Measurements from ENCODE around the gene PCYT1A. TPM values are rescaled to one million over a fixed set of nuclear protein-coding genes. Genes with fewer than 3 reads are reported as not detected.

Gene PCYT1A
- polyA plus RNA-seq, 3 donors, result 24.3 to 99.6 (median 31.6) TPM

GRCh38 chr3:196203846-196204245 is 83.7 kb downstream of the PCYT1A start:
- peak; percentile 38 to 70 (median 47) for DNase-seq
- Mint-ChIP-seq H3K27me3 (ENCODE audit: low read depth in 3 of 3) (peaks cover 5 to 16% (median 14%) of the 10 kb centered on the region in 3 donors), H3K27ac (peak overlapping the region in 6 of 7 donors; percentile 25 to 88 (median 83)), H3K36me3 (peaks cover 0 to 6% of the 10 kb centered on the region in 2 donors), H3K9me3 (peaks cover 0 to 5% (median 0%) of the 10 kb centered on the region in 7 donors), H3K4me3 (peak overlapping the region; percentile 6 to 80), H3K4me1 (peaks cover 50% of the 10 kb centered on the region)
- no peaks in the 10 kb centered on the region for H4K20me1 ChIP-seq (ENCODE audit: insufficient read depth, low read length)
- H3K79me2 ChIP-seq (ENCODE audit: insufficient read depth, low read length), result no peaks in the 10 kb centered on the region
- no peak overlapping the region for H2AFZ ChIP-seq (ENCODE audit: insufficient read depth, low read depth, low read length, poor library complexity, severe bottlenecking)
- H3K4me2 ChIP-seq (replicated peaks; ENCODE audit: extremely low read depth, low read length, poor library complexity, severe bottlenecking), result peak overlapping the region; percentile 33
- intact Hi-C loops (cut with micrococcal nuclease), result loop anchor here in 1 of 2 donors (10.0 kb wide), 1 partner anchor 299 kb away; the partner anchor contains the start of gene TNK2
- peak overlapping the region in 1 of 3 experiments; percentile 13 for H3K4me3 ChIP-seq (replicated peaks in 1 of 3; ENCODE audit: low read depth in 2 of 3, low read length in 3 of 3)
- H3K27ac ChIP-seq (ENCODE audit: low read depth in 1 of 2, low read length in 2 of 2), result peak overlapping the region in 1 of 2 donors; percentile 11
- H3K9ac ChIP-seq (ENCODE audit: insufficient read depth, low read length, poor library complexity, severe bottlenecking), result no peak overlapping the region
- WGBS (ENCODE audit: insufficient coverage), result no CpG with 5 or more reads among the region's 3 CpGs
- no peaks in the 10 kb centered on the region for H3K36me3 ChIP-seq (replicated peaks in 1 of 2; ENCODE audit: control insufficient read depth in 1 of 2, insufficient read depth in 2 of 2, low read length in 2 of 2)
- H3K27me3 ChIP-seq (ENCODE audit: control insufficient read depth in 2 of 2, insufficient read depth in 2 of 2, low read length in 2 of 2), result no peaks in the 10 kb centered on the region
- H3K9me3 ChIP-seq (replicated peaks in 1 of 2; ENCODE audit: control insufficient read depth in 1 of 2, insufficient read depth in 1 of 2, low read length in 2 of 2), result no peaks in the 10 kb centered on the region
- TF ChIP-seq CTCF (IDR thresholded peaks at IDR 0.05), result no peak
- peaks cover 35 to 45% of the 10 kb centered on the region in 2 donors for H3K4me1 ChIP-seq (ENCODE audit: control insufficient read depth in 1 of 2, insufficient read depth in 2 of 2, low read length in 2 of 2)

DNA sequence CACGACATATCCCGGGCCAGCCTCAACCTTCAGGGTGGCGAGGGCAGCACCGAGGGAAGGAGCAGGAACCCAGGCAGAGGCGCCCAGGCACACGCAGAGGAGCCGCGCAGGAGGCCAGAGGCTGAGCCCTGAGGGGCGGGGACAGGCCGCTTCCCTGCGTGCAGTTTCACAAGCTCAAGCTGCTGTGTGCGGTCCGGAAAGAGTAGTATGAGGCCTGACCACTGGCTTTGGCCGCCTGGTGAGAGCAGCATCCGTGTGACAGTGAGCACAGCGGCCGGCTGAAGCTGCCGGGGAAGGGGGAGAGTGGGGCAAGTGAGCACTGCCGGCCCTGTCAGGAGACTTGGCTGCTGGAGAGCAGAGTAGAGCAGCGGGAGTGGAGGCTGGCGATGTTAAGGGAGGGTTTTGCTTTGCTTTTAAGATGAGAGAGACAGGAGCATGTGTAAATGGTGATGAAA is 85.0 kb downstream of the PCYT1A start:
- H2AFZ ChIP-seq (ENCODE audit: insufficient read depth, low read depth, low read length, poor library complexity, severe bottlenecking), result peak overlapping the region; percentile 62
- peaks cover 31 to 45% of the 10 kb centered on the region in 2 donors for H3K4me1 ChIP-seq (ENCODE audit: control insufficient read depth in 1 of 2, insufficient read depth in 2 of 2, low read length in 2 of 2)
- H3K36me3 Mint-ChIP-seq, result peaks cover 0 to 6% of the 10 kb centered on the region in 2 donors
- peak overlapping the region; percentile 57 for H3K4me2 ChIP-seq (replicated peaks; ENCODE audit: extremely low read depth, low read length, poor library complexity, severe bottlenecking)
- no peaks in the 10 kb centered on the region for H4K20me1 ChIP-seq (ENCODE audit: insufficient read depth, low read length)
- peaks cover 41% of the 10 kb centered on the region for H3K4me1 Mint-ChIP-seq
- H3K27me3 ChIP-seq (ENCODE audit: control insufficient read depth in 2 of 2, insufficient read depth in 2 of 2, low read length in 2 of 2), result no peaks in the 10 kb centered on the region
- peaks cover 5 to 14% (median 11%) of the 10 kb centered on the region in 3 donors for H3K27me3 Mint-ChIP-seq (ENCODE audit: low read depth in 3 of 3)
- intact Hi-C loops (cut with micrococcal nuclease), result loop anchor here in 1 of 2 donors (10.0 kb wide), 1 partner anchor 298 kb away; the partner anchor contains the start of gene TNK2
- H3K27ac ChIP-seq (ENCODE audit: low read depth in 1 of 2, low read length in 2 of 2), result peak overlapping the region; percentile 66 to 72
- no peaks in the 10 kb centered on the region for H3K9me3 ChIP-seq (replicated peaks in 1 of 2; ENCODE audit: control insufficient read depth in 1 of 2, insufficient read depth in 1 of 2, low read length in 2 of 2)
- H3K9me3 Mint-ChIP-seq, result peaks cover 0 to 5% (median 1%) of the 10 kb centered on the region in 7 donors
- 32% methylated on average over 21 of the region's 21 CpGs for WGBS (ENCODE audit: insufficient coverage)
- H3K79me2 ChIP-seq (ENCODE audit: insufficient read depth, low read length), result no peaks in the 10 kb centered on the region
- DNase-seq, result peak; percentile 84 to 85 (median 84)
- H3K4me3 Mint-ChIP-seq, result peak overlapping the region; percentile 43 to 88
- H3K9ac ChIP-seq (ENCODE audit: insufficient read depth, low read length, poor library complexity, severe bottlenecking), result peak overlapping the region; percentile 24
- peak overlapping the region in 1 of 3 experiments; percentile 13 for H3K4me3 ChIP-seq (replicated peaks in 1 of 3; ENCODE audit: low read depth in 2 of 3, low read length in 3 of 3)
- no peaks in the 10 kb centered on the region for H3K36me3 ChIP-seq (replicated peaks in 1 of 2; ENCODE audit: control insufficient read depth in 1 of 2, insufficient read depth in 2 of 2, low read length in 2 of 2)
- H3K27ac Mint-ChIP-seq, result peak overlapping the region; percentile 85 to 94 (median 90)
- no peak for TF ChIP-seq CTCF (IDR thresholded peaks at IDR 0.05)

All from CD14-positive monocyte (primary cell).